ENCODE measurements around the gene FAT1. TPM values are rescaled to one million over a fixed set of nuclear protein-coding genes. Genes with fewer than 3 reads are reported as not detected.
"Not testable (repeated sequence)": the region's sequence is repeated elsewhere in the genome, so short reads cannot be mapped to it uniquely, and the experiment has no call there.

Gene FAT1
- polyA plus RNA-seq, 1 donor from 2014 or later = 19.8 TPM

DNA sequence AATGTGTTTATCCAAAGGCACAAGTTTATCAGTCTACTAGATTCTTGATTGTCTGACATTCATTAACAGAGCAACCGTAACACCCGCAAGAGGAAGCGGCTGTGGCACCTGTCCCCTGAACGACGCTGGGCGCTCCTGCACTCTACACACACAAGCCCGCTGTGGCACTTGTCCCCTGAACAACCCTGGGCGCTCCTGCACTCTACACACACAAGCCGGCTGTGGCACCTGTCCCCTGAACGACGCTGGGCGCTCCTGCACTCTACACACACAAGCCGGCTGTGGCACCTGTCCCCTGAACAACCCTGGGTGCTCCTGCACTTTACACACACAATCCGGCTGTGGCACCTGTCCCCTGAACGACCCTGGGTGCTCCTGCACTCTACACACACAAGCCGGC, 64.2 kb downstream of the FAT1 start:
- not testable (repeated sequence) for H3K79me2 ChIP-seq (replicated peaks; ENCODE audit: insufficient read depth, low read length); H4K20me1 ChIP-seq (ENCODE audit: insufficient read depth)

DNA sequence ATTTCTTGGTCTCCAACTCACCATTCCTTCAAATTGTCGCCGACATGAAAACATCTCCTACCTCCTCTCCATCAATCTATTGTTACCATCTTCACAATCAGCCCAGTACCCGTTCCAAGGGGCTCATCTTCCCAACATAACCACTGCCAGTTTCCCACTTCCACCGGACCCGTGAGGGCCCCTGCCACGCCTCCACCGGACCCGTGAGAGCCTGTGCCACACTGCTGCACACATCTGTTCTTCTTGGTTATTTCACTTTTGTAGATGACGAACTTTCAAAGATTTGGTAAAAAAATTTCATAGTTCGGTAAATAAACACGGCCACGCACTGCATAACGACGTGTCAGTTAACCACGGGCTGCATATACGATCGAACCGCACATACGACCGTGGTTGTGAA, 65.0 kb downstream of the FAT1 start:
- no peaks in the 10 kb centered on the region for H3K79me2 ChIP-seq (replicated peaks; ENCODE audit: insufficient read depth, low read length)
- H2AFZ ChIP-seq (ENCODE audit: low read depth, low read length) = no peak overlapping the region
- no peaks in the 10 kb centered on the region for H3K9me2 ChIP-seq (ENCODE audit: insufficient read depth, low read length)
- no peak overlapping the region for H3K4me2 ChIP-seq (ENCODE audit: low read length)
- no peaks in the 10 kb centered on the region for H3K9me3 ChIP-seq (ENCODE audit: low read length)
- H3K36me3 ChIP-seq (ENCODE audit: insufficient read depth, low read length) = no peaks in the 10 kb centered on the region
- H3K27me3 ChIP-seq (ENCODE audit: insufficient read depth, low read depth, low read length) = no peaks in the 10 kb centered on the region
- no peaks in the 10 kb centered on the region for H4K20me1 ChIP-seq (ENCODE audit: insufficient read depth)
- H3K9ac ChIP-seq (ENCODE audit: low read length) = no peak overlapping the region
- H3F3A ChIP-seq (ENCODE audit: insufficient read depth, low read length, poor library complexity, severe bottlenecking) = no peaks in the 10 kb centered on the region
- H3K27ac ChIP-seq (ENCODE audit: low read length) = no peak overlapping the region
- TF ChIP-seq EP300 (conservative IDR thresholded peaks at IDR 0.05; ENCODE audit: poor library complexity, severe bottlenecking) (no peak), RAD21 (conservative IDR thresholded peaks at IDR 0.05) (no peak), SMC3 (conservative IDR thresholded peaks at IDR 0.05; ENCODE audit: poor library complexity) (no peak), MXI1 (conservative IDR thresholded peaks at IDR 0.05; ENCODE audit: poor library complexity, severe bottlenecking) (no peak), EZH2 (IDR thresholded peaks at IDR 0.05; ENCODE audit: borderline replicate concordance, insufficient read depth, low read length, poor library complexity, severe bottlenecking) (no peak), POLR2AphosphoS5 (IDR thresholded peaks at IDR 0.05) (no peak), TAF1 (IDR thresholded peaks at IDR 0.05; ENCODE audit: low read depth) (no peak)
- TF ChIP-seq, protein P1, sequence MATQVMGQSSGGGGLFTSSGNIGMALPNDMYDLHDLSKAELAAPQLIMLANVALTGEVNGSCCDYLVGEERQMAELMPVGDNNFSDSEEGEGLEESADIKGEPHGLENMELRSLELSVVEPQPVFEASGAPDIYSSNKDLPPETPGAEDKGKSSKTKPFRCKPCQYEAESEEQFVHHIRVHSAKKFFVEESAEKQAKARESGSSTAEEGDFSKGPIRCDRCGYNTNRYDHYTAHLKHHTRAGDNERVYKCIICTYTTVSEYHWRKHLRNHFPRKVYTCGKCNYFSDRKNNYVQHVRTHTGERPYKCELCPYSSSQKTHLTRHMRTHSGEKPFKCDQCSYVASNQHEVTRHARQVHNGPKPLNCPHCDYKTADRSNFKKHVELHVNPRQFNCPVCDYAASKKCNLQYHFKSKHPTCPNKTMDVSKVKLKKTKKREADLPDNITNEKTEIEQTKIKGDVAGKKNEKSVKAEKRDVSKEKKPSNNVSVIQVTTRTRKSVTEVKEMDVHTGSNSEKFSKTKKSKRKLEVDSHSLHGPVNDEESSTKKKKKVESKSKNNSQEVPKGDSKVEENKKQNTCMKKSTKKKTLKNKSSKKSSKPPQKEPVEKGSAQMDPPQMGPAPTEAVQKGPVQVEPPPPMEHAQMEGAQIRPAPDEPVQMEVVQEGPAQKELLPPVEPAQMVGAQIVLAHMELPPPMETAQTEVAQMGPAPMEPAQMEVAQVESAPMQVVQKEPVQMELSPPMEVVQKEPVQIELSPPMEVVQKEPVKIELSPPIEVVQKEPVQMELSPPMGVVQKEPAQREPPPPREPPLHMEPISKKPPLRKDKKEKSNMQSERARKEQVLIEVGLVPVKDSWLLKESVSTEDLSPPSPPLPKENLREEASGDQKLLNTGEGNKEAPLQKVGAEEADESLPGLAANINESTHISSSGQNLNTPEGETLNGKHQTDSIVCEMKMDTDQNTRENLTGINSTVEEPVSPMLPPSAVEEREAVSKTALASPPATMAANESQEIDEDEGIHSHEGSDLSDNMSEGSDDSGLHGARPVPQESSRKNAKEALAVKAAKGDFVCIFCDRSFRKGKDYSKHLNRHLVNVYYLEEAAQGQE (IDR thresholded peaks at IDR 0.05; ENCODE audit: borderline replicate concordance) = no peak
- TF ChIP-seq, protein P2, sequence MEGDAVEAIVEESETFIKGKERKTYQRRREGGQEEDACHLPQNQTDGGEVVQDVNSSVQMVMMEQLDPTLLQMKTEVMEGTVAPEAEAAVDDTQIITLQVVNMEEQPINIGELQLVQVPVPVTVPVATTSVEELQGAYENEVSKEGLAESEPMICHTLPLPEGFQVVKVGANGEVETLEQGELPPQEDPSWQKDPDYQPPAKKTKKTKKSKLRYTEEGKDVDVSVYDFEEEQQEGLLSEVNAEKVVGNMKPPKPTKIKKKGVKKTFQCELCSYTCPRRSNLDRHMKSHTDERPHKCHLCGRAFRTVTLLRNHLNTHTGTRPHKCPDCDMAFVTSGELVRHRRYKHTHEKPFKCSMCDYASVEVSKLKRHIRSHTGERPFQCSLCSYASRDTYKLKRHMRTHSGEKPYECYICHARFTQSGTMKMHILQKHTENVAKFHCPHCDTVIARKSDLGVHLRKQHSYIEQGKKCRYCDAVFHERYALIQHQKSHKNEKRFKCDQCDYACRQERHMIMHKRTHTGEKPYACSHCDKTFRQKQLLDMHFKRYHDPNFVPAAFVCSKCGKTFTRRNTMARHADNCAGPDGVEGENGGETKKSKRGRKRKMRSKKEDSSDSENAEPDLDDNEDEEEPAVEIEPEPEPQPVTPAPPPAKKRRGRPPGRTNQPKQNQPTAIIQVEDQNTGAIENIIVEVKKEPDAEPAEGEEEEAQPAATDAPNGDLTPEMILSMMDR (IDR thresholded peaks at IDR 0.05; ENCODE audit: poor library complexity, severe bottlenecking) = no peak
- no peak overlapping the region for H3K4me3 ChIP-seq (ENCODE audit: low read length)

More for the DNA sequence above, 64.2 kb downstream of the FAT1 start:
- not testable (repeated sequence) for H3K4me3 ChIP-seq (ENCODE audit: low read length); H3F3A ChIP-seq (ENCODE audit: insufficient read depth, low read length, poor library complexity, severe bottlenecking); H3K36me3 ChIP-seq (ENCODE audit: insufficient read depth, low read length); H3K9me2 ChIP-seq (ENCODE audit: insufficient read depth, low read length); H3K27me3 ChIP-seq (ENCODE audit: insufficient read depth, low read depth, low read length); H2AFZ ChIP-seq (ENCODE audit: low read depth, low read length); H3K4me2 ChIP-seq (ENCODE audit: low read length); H3K9me3 ChIP-seq (ENCODE audit: low read length); H3K27ac ChIP-seq (ENCODE audit: low read length); H3K9ac ChIP-seq (ENCODE audit: low read length)

DNA sequence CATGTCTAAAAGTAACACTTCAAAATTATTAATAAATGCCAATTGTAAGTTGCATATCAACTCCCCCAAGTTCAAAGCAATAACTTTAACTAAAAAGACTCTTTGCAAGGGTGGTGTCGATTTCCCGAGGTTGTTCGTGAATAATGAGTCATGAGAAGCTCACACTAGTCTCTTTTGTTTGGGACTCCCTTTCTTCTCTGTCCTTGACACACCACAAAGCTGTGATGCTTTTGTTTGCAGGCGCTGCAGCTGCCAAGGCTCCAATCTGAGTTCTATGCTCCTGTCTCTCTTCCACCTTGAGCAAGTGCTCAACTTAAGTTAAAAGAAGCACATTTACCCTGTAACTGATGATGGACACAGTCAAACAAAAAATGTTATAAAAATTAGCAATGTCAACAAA, 65.9 kb downstream of the FAT1 start:
- H4K20me1 ChIP-seq (ENCODE audit: insufficient read depth) = no peaks in the 10 kb centered on the region
- no peaks in the 10 kb centered on the region for H3K27me3 ChIP-seq (ENCODE audit: insufficient read depth, low read depth, low read length)
- no peaks in the 10 kb centered on the region for H3K79me2 ChIP-seq (replicated peaks; ENCODE audit: insufficient read depth, low read length)
- no peaks in the 10 kb centered on the region for H3F3A ChIP-seq (ENCODE audit: insufficient read depth, low read length, poor library complexity, severe bottlenecking)
- no peaks in the 10 kb centered on the region for H3K9me2 ChIP-seq (ENCODE audit: insufficient read depth, low read length)
- no peak overlapping the region for H3K9ac ChIP-seq (ENCODE audit: low read length)
- no peak overlapping the region for H3K27ac ChIP-seq (ENCODE audit: low read length)
- H2AFZ ChIP-seq (ENCODE audit: low read depth, low read length) = no peak overlapping the region
- H3K4me3 ChIP-seq (ENCODE audit: low read length) = no peak overlapping the region
- TF ChIP-seq POLR2AphosphoS5 (IDR thresholded peaks at IDR 0.05) (no peak), MXI1 (conservative IDR thresholded peaks at IDR 0.05; ENCODE audit: poor library complexity, severe bottlenecking) (no peak), EZH2 (IDR thresholded peaks at IDR 0.05; ENCODE audit: borderline replicate concordance, insufficient read depth, low read length, poor library complexity, severe bottlenecking) (no peak), EP300 (conservative IDR thresholded peaks at IDR 0.05; ENCODE audit: poor library complexity, severe bottlenecking) (no peak), TAF1 (IDR thresholded peaks at IDR 0.05; ENCODE audit: low read depth) (no peak), RAD21 (conservative IDR thresholded peaks at IDR 0.05) (no peak), SMC3 (conservative IDR thresholded peaks at IDR 0.05; ENCODE audit: poor library complexity) (no peak)
- TF ChIP-seq, protein P2 (IDR thresholded peaks at IDR 0.05; ENCODE audit: poor library complexity, severe bottlenecking) = no peak
- TF ChIP-seq, protein P1 (IDR thresholded peaks at IDR 0.05; ENCODE audit: borderline replicate concordance) = no peak
- no peak overlapping the region for H3K4me2 ChIP-seq (ENCODE audit: low read length)
- no peaks in the 10 kb centered on the region for H3K9me3 ChIP-seq (ENCODE audit: low read length)
- H3K36me3 ChIP-seq (ENCODE audit: insufficient read depth, low read length) = no peaks in the 10 kb centered on the region

All from neural cell (in vitro differentiated cells).